ENCODE measurements around the gene GRM2.

DNA sequence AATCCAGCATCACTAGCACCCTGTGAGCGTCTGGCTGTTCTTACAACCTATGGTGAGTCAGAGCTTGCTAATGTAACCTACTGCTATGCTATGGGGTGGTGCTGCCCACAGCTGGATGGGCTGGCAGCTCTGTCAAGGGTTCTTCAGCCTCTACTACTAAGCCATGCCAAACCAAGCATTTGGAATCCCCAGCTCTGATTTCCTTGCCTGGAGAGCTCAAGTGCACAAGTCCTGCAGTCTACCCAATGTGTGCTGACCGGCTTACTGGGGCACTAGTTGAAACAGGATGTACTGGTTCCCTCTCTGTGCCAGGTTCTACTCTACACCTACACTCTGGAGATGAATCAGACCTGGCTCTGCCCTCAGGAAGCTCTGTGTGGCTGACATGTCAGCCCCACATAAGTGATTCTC, 31.7 kb upstream of the GRM2 start:
- TF ChIP-seq POLR2AphosphoS5 (IDR thresholded peaks at IDR 0.05) (no peak), POLR2A (IDR thresholded peaks at IDR 0.05) (no peak)
- TF ChIP-seq, protein P1, sequence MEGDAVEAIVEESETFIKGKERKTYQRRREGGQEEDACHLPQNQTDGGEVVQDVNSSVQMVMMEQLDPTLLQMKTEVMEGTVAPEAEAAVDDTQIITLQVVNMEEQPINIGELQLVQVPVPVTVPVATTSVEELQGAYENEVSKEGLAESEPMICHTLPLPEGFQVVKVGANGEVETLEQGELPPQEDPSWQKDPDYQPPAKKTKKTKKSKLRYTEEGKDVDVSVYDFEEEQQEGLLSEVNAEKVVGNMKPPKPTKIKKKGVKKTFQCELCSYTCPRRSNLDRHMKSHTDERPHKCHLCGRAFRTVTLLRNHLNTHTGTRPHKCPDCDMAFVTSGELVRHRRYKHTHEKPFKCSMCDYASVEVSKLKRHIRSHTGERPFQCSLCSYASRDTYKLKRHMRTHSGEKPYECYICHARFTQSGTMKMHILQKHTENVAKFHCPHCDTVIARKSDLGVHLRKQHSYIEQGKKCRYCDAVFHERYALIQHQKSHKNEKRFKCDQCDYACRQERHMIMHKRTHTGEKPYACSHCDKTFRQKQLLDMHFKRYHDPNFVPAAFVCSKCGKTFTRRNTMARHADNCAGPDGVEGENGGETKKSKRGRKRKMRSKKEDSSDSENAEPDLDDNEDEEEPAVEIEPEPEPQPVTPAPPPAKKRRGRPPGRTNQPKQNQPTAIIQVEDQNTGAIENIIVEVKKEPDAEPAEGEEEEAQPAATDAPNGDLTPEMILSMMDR (IDR thresholded peaks at IDR 0.05): no peak
